ENCODE measurements around the gene C12orf42. TPM values are rescaled to one million over a fixed set of nuclear protein-coding genes. Genes with fewer than 3 reads are reported as not detected.

C12orf42 gene
- total RNA-seq, 3 donors from 2014 or later (not counting 1 experiment from before 2014, with no cell fraction given), result 1.3 to 1.7 (median 1.6) TPM

GRCh38 chr12:103282124-103282523 is 213.6 kb downstream of the C12orf42 start:
- peaks cover 0 to 3% of the 10 kb centered on the region in 2 donors for H3K9me3 Mint-ChIP-seq
- 80% methylated on average over 1 of the region's 2 CpGs for WGBS (ENCODE audit: insufficient coverage)

DNA sequence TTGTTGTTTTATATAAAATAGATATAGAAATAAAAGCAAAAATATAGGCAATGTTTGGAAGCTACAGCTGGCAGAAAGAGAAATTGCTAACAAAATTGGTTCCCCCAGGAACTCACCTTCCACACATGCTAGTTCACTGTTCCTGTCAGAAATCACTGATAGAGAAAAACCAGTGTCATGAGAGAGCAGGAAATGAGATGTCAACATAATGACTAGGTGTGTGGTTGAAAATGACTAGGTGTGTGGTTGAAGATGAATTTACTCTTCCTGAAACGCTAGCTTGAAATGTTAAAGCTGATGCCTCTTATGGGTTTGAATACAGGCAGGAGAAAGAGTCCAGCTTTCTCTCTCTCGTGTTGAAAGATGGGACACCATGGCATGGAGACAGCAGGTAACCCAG is 216.3 kb downstream of the C12orf42 start:
- H3K4me1 Mint-ChIP-seq, result no peaks in the 10 kb centered on the region
- ATAC-seq (no peak), DNase-seq (peak in 1 of 2 donors; percentile 22)
- H3K4me3 Mint-ChIP-seq, result no peak overlapping the region
- Histone ChIP-seq H3K27ac (ENCODE audit: low read length) (no peak overlapping the region), H3K4me1 (ENCODE audit: control insufficient read depth, insufficient read depth, low read length) (no peaks in the 10 kb centered on the region), H3K36me3 (ENCODE audit: control insufficient read depth, insufficient read depth, low read length) (no peaks in the 10 kb centered on the region), H3K9me3 (ENCODE audit: control insufficient read depth, insufficient read depth, low read length) (no peaks in the 10 kb centered on the region), H3K4me3 (ENCODE audit: low read length) (no peak overlapping the region), H3K27me3 (ENCODE audit: control insufficient read depth, insufficient read depth, low read length) (no peaks in the 10 kb centered on the region)
- no peak overlapping the region for H3K27ac Mint-ChIP-seq
- H3K27me3 Mint-ChIP-seq (ENCODE audit: low read depth in 2 of 2), result no peaks in the 10 kb centered on the region
- no peak for TF ChIP-seq CTCF (IDR thresholded peaks at IDR 0.05)
- 51% methylated on average over 2 of the region's 2 CpGs for WGBS (ENCODE audit: insufficient coverage)
- peaks cover 0 to 2% of the 10 kb centered on the region in 2 donors for H3K9me3 Mint-ChIP-seq
- intact Hi-C loops (cut with micrococcal nuclease), result no loop called here
- H3K36me3 Mint-ChIP-seq, result no peaks in the 10 kb centered on the region

More at GRCh38 chr12:103282124-103282523, 213.6 kb downstream of the C12orf42 start:
- Histone ChIP-seq H3K36me3 (ENCODE audit: control insufficient read depth, insufficient read depth, low read length) (no peaks in the 10 kb centered on the region), H3K9me3 (ENCODE audit: control insufficient read depth, insufficient read depth, low read length) (no peaks in the 10 kb centered on the region), H3K4me3 (ENCODE audit: low read length) (no peak overlapping the region), H3K4me1 (ENCODE audit: control insufficient read depth, insufficient read depth, low read length) (no peaks in the 10 kb centered on the region), H3K27me3 (ENCODE audit: control insufficient read depth, insufficient read depth, low read length) (no peaks in the 10 kb centered on the region), H3K27ac (ENCODE audit: low read length) (no peak overlapping the region)
- H3K27ac Mint-ChIP-seq, result no peak overlapping the region
- no peak for ATAC-seq
- no peaks in the 10 kb centered on the region for H3K36me3 Mint-ChIP-seq
- DNase-seq, result no peak
- H3K4me1 Mint-ChIP-seq, result no peaks in the 10 kb centered on the region
- H3K4me3 Mint-ChIP-seq, result no peak overlapping the region
- intact Hi-C loops (cut with micrococcal nuclease), result no loop called here
- no peak for TF ChIP-seq CTCF (IDR thresholded peaks at IDR 0.05)
- no peaks in the 10 kb centered on the region for H3K27me3 Mint-ChIP-seq (ENCODE audit: low read depth in 2 of 2)

- H3K36me3 Mint-ChIP-seq, result no peaks in the 10 kb centered on the region
- no peak overlapping the region for H3K4me3 Mint-ChIP-seq
- peaks cover 0 to 4% of the 10 kb centered on the region in 2 donors for H3K9me3 Mint-ChIP-seq
- 62% methylated on average over 3 of the region's 3 CpGs for WGBS (ENCODE audit: insufficient coverage)
- Histone ChIP-seq H3K27ac (ENCODE audit: low read length) (no peak overlapping the region), H3K9me3 (ENCODE audit: control insufficient read depth, insufficient read depth, low read length) (no peaks in the 10 kb centered on the region), H3K27me3 (ENCODE audit: control insufficient read depth, insufficient read depth, low read length) (no peaks in the 10 kb centered on the region), H3K36me3 (ENCODE audit: control insufficient read depth, insufficient read depth, low read length) (no peaks in the 10 kb centered on the region), H3K4me3 (ENCODE audit: low read length) (no peak overlapping the region), H3K4me1 (ENCODE audit: control insufficient read depth, insufficient read depth, low read length) (no peaks in the 10 kb centered on the region)
- no peak for TF ChIP-seq CTCF (IDR thresholded peaks at IDR 0.05)
- DNase-seq (no peak), ATAC-seq (no peak)
- H3K27ac Mint-ChIP-seq, result no peak overlapping the region
- H3K4me1 Mint-ChIP-seq, result no peaks in the 10 kb centered on the region
- H3K27me3 Mint-ChIP-seq (ENCODE audit: low read depth in 2 of 2), result no peaks in the 10 kb centered on the region
- intact Hi-C loops (cut with micrococcal nuclease), result no loop called here
These were observed 217.4 kb downstream of the C12orf42 start for GRCh38 chr12:103278329-103278728.

DNA sequence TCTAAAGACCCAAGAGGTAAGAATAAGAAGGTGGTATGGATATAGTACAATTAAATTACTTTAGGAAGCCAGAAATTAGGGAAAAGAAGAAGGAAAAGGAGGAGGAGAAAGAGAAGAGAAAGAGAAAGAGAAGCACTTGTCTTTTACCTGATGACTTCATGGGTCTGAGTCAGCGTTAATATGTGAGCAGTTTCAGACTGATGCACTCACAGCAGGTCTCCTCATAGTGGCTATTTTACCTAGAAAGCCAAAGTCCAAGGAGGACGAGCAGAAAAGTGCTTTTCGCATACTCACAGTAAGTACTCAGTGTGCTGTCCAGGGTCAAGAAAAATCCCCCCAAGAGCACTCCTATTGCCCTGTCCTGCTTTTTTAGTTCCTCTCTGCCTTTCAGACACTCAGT is 222.1 kb downstream of the C12orf42 start:
- no peak overlapping the region for H3K27ac ChIP-seq (ENCODE audit: low read length)
- no peak for TF ChIP-seq CTCF (IDR thresholded peaks at IDR 0.05)
- H3K27me3 ChIP-seq (ENCODE audit: control insufficient read depth, insufficient read depth, low read length), result no peaks in the 10 kb centered on the region
- intact Hi-C loops (cut with micrococcal nuclease), result no loop called here
- WGBS (ENCODE audit: insufficient coverage), result 64% methylated on average over 3 of the region's 3 CpGs
- no peaks in the 10 kb centered on the region for H3K4me1 Mint-ChIP-seq
- no peaks in the 10 kb centered on the region for H3K36me3 ChIP-seq (ENCODE audit: control insufficient read depth, insufficient read depth, low read length)
- DNase-seq (no peak), ATAC-seq (no peak)
- no peaks in the 10 kb centered on the region for H3K36me3 Mint-ChIP-seq
- peaks cover 0 to 2% of the 10 kb centered on the region in 2 donors for H3K9me3 Mint-ChIP-seq
- no peaks in the 10 kb centered on the region for H3K4me1 ChIP-seq (ENCODE audit: control insufficient read depth, insufficient read depth, low read length)
- H3K4me3 Mint-ChIP-seq, result no peak overlapping the region
- H3K27ac Mint-ChIP-seq, result no peak overlapping the region
- H3K27me3 Mint-ChIP-seq (ENCODE audit: low read depth in 2 of 2), result no peaks in the 10 kb centered on the region
- no peak overlapping the region for H3K4me3 ChIP-seq (ENCODE audit: low read length)
- H3K9me3 ChIP-seq (ENCODE audit: control insufficient read depth, insufficient read depth, low read length), result no peaks in the 10 kb centered on the region
